Activated CD4-positive, alpha-beta T cell treated with anti-CD3 and anti-CD28 coated beads, Interleukin-2, amount 50 U/mL, for 1 hour (primary cell): ENCODE measurements around the gene LCN15.
A peak's percentile ranks its signal among the peaks of the same experiment; 100 is the strongest.
"Not testable (repeated sequence)": the region's sequence is repeated elsewhere in the genome, so short reads cannot be mapped to it uniquely, and the experiment has no call there.

Experiments
- DNase-seq: peaks from one replicate; pipeline ENCODE4 v3.0.0-alpha.2; 2020

The LCN15 gene

GRCh38 chr9:136764301-136764891 lies at the start of gene LCN15:
LCN15 (minus strand) TSS chr9:136764518; CDS start chr9:136764488, 30 bp downstream.
- DNase-seq: no peak

- no peak for DNase-seq
These were observed 44.5 kb upstream of the LCN15 start for GRCh38 chr9:136808806-136809158.

- DNase-seq: peak; percentile 49
These were observed 43.9 kb upstream of the LCN15 start for GRCh38 chr9:136808075-136808805.

GRCh38 chr9:136807281-136808074 lies 43.2 kb upstream of the LCN15 start, which contains the start of gene RABL6:
RABL6 (plus strand) TSS chr9:136807948; CDS start chr9:136808197, 249 bp downstream.
- peak; percentile 76 for DNase-seq

GRCh38 chr9:136806631-136807201 lies 42.4 kb upstream of the LCN15 start:
- no peak for DNase-seq

- DNase-seq: no peak
These were observed 41.7 kb upstream of the LCN15 start for GRCh38 chr9:136806067-136806466.

- DNase-seq: no peak
These were observed 41.0 kb upstream of the LCN15 start for GRCh38 chr9:136805207-136805740.

GRCh38 chr9:136804509-136805206 lies 40.3 kb upstream of the LCN15 start:
- DNase-seq: no peak

GRCh38 chr9:136803551-136804508 lies 39.5 kb upstream of the LCN15 start:
- DNase-seq: no peak

- DNase-seq: not testable (repeated sequence)
These were observed 38.8 kb upstream of the LCN15 start for GRCh38 chr9:136803009-136803550.

GRCh38 chr9:136802321-136802720 lies 38.0 kb upstream of the LCN15 start:
- no peak for DNase-seq

- DNase-seq: peak; percentile 88
These were observed 35.7 kb upstream of the LCN15 start for GRCh38 chr9:136799854-136800657.

- DNase-seq: no peak
These were observed 34.9 kb upstream of the LCN15 start for GRCh38 chr9:136799079-136799853.

- no peak for DNase-seq
These were observed 34.4 kb upstream of the LCN15 start for GRCh38 chr9:136798708-136799078.

GRCh38 chr9:136796775-136797347 lies 32.5 kb upstream of the LCN15 start:
- not testable (repeated sequence) for DNase-seq

- no peak for DNase-seq
These were observed 32.0 kb upstream of the LCN15 start, which contains the start of gene CCDC183 for GRCh38 chr9:136796238-136796774. CCDC183 (plus strand) TSS chr9:136796338; CDS start chr9:136796398, 60 bp downstream.

GRCh38 chr9:136795000-136795348 lies 30.7 kb upstream of the LCN15 start:
- no peak for DNase-seq

- no peak for DNase-seq
These were observed 30.1 kb upstream of the LCN15 start for GRCh38 chr9:136794281-136794999.
